Spleen (tissue), 11 donors: ENCODE data around the gene SREBF1. TPM values are rescaled to one million over a fixed set of nuclear protein-coding genes. Genes with fewer than 3 reads are reported as not detected.

Experiments
- DNase-seq: peaks from one replicate; pipeline ENCODE4 v3.0.0-alpha.2; 2020
- H3K27ac ChIP-seq, 8 donors: fragments of 200-600 bp; sonication (generic) in 7 of 8; 1 replicate in 4 of 8; 2 replicates in 4 of 8; pipeline versions ENCODE4 v1.5.0 to v1.8.0; 2016 to 2021; ENCODE audit warnings: inconsistent platforms in 4 of 8, mild to moderate bottlenecking in 4 of 8, moderate library complexity in 1 of 8
- H3K27me3 ChIP-seq, 7 donors: fragments of 200-600 bp; sonication (generic) in 6 of 7; replicated peaks in 1 of 7; 1 replicate in 4 of 7; 2 replicates in 3 of 7; pipeline versions ENCODE4 v1.5.0 to v1.8.0; 2016 to 2021; ENCODE audit warnings: inconsistent platforms in 3 of 7, mild to moderate bottlenecking in 1 of 7
- H3K36me3 ChIP-seq, 6 donors: fragments of 200-600 bp; sonication (generic) in 5 of 6; 1 replicate in 4 of 6; 2 replicates in 2 of 6; pipeline versions ENCODE4 v1.5.0 to v1.8.0; 2016 to 2021; ENCODE audit warnings: inconsistent platforms in 2 of 6
- H3K4me1 ChIP-seq, 6 donors: fragments of 200-600 bp; sonication (generic) in 5 of 6; 1 replicate in 3 of 6; 2 replicates in 3 of 6; pipeline versions ENCODE4 v1.5.0 to v1.8.0; 2016 to 2021; ENCODE audit warnings: inconsistent platforms in 3 of 6
- H3K4me3 ChIP-seq, 8 donors: fragments of 200-600 bp; sonication (generic) in 7 of 8; 1 replicate in 4 of 8; 2 replicates in 4 of 8; pipeline versions ENCODE4 v1.5.0 to v1.8.0; 2016 to 2021; ENCODE audit warnings: inconsistent platforms in 4 of 8, mild to moderate bottlenecking in 4 of 8, moderate library complexity in 2 of 8
- H3K9me3 ChIP-seq, 8 donors: fragments of 200-600 bp; sonication (generic) in 7 of 8; 1 replicate in 4 of 8; 2 replicates in 4 of 8; pipeline versions ENCODE4 v1.5.0 to v1.8.0; 2016 to 2021; ENCODE audit warnings: inconsistent platforms in 4 of 8
- POLR2A ChIP-seq, 3 donors: fragments of 450-650 bp; IDR thresholded peaks; one replicate each; pipeline ENCODE4 v1.5.1; 2017; ENCODE audit warnings: antibody characterized with exemption in 3 of 3, mild to moderate bottlenecking in 1 of 3
- POLR2AphosphoS5 ChIP-seq, 3 donors: sonication (generic); formaldehyde crosslinking; IDR thresholded peaks; one replicate each; pipeline ENCODE4 v1.5.1; 2017; ENCODE audit warnings: antibody characterized with exemption in 3 of 3
- WGBS, 5 donors: extraction: QIAGEN DNeasy Blood & Tissue Kit in 3 of 5; methylation state at CpG; one replicate each; pipeline versions ENCODE4 v1.1.5 to v1.1.7; 2013 to 2018; 5-methylcytosine and 5-hydroxymethylcytosine counted together
- intact Hi-C: fragments of 100-400 bp; cut with DNase I; formaldehyde crosslinking; loops from one replicate; pipeline ENCODE4 v1.15.0; 2023; ENCODE audit warnings: low total_unique reads
- polyA plus RNA-seq, 3 donors: library from polyadenylated mRNA; stranded (reverse); fragments of 200-250 nt; gene quantifications; one replicate each; pipeline ENCODE4 v1.2.1, GENCODE V29; 2013
- total RNA-seq, 7 donors: library from RNA; depleted of rRNA in 3 of 7; stranded (reverse); fragments of >200 nt in 3 of 7; fragmentation: NEBNext Ultra II Directional in 4 of 7; extraction: Animal tissue kit (Norgen Biotek cat#: 25700) in 4 of 7; gene quantifications; one replicate each; pipeline versions ENCODE4 v1.1.0 to v1.2.1, GENCODE V29; 2016 to 2021
- TF ChIP-seq, protein P1 (sequence below), 11 experiments: fragments of 200-600 bp in 7 of 11; fragments of 450-650 bp in 4 of 11; sonication (generic) in 4 of 11; IDR thresholded peaks in 8 of 11; conservative IDR thresholded peaks in 3 of 11; 1 replicate in 7 of 11; 2 replicates in 4 of 11; pipeline versions ENCODE4 v1.4.0 to v1.8.0; 2016 to 2021; ENCODE audit warnings: antibody characterized with exemption in 11 of 11, inconsistent platforms in 4 of 11, mild to moderate bottlenecking in 1 of 11
- donor health status: healthy with polysubstance abuse.
- donor health status: DM: no; HTN: no; CAD: no; lungs with moderate emphysema.
- donor health status: DM: no; HTN: no; CAD: no.
- donor health status: Bipolar disorder and iron deficiency.
- donor health status: healthy.
- donor health status: DM: no; HTN: no; CAD: no.
- donor health status: DM: yes; HTN: yes; CAD: no.

The SREBF1 gene
- total and polyA plus RNA-seq, 10 donors: 25.0 to 74.8 (median 48.0) TPM

DNA sequence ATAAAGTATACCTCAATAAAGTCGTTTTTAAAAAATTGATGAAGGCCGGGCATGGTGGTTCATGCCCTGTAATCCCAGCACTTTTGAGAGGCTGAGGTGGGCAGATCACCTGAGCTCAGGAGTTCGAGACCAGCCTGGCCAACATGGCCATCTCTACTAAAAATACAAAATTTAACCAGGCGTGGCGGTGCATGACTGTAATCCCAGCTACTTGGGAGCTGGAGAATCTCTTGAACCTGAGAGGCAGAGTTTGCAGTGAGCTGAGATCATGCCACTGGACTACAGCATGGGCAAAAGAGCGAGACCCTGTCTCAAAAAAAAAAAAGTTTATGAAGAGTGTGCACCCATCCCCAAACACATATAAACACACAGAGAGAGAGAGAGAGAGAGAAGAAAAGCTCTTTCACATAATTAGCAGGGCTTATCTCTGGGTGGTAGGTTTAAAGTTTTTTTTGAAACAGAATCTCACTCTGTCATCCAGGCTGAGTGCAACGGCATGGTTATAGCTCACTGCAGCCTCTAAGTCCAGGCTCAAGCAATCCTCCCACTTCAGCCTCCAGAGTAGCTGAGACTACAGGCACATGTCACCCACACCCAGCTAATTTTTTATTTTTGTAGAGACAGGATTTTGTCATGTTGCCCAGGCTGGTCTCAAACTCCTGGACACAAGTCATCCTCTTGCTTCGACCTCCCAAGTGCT lies 3.0 kb downstream of the SREBF1 start:
- TF ChIP-seq, protein P1, sequence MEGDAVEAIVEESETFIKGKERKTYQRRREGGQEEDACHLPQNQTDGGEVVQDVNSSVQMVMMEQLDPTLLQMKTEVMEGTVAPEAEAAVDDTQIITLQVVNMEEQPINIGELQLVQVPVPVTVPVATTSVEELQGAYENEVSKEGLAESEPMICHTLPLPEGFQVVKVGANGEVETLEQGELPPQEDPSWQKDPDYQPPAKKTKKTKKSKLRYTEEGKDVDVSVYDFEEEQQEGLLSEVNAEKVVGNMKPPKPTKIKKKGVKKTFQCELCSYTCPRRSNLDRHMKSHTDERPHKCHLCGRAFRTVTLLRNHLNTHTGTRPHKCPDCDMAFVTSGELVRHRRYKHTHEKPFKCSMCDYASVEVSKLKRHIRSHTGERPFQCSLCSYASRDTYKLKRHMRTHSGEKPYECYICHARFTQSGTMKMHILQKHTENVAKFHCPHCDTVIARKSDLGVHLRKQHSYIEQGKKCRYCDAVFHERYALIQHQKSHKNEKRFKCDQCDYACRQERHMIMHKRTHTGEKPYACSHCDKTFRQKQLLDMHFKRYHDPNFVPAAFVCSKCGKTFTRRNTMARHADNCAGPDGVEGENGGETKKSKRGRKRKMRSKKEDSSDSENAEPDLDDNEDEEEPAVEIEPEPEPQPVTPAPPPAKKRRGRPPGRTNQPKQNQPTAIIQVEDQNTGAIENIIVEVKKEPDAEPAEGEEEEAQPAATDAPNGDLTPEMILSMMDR (IDR thresholded peaks at IDR 0.05 in 8 of 11, conservative IDR thresholded peaks at IDR 0.05 in 3 of 11): no peak
- no peak for TF ChIP-seq POLR2A (IDR thresholded peaks at IDR 0.05)
- TF ChIP-seq POLR2AphosphoS5 (IDR thresholded peaks at IDR 0.05): no peak
- DNase-seq: no peak
- WGBS, 5 donors: 72 to 78% (median 74%) methylated on average over 8 of the region's 8 CpGs
- no peaks in the 10 kb centered on the region for H3K27me3 ChIP-seq
- H3K4me3 ChIP-seq: no peak overlapping the region
- H3K27ac ChIP-seq: peak overlapping the region in 4 of 8 donors; percentile 97 to 99 (median 98)
- no peaks in the 10 kb centered on the region for H3K9me3 ChIP-seq
- H3K36me3 ChIP-seq: peaks cover 0 to 17% (median 0%) of the 10 kb centered on the region in 6 donors
- intact Hi-C loops: no loop called here
- peaks cover 40 to 92% (median 65%) of the 10 kb centered on the region in 6 donors for H3K4me1 ChIP-seq

DNA sequence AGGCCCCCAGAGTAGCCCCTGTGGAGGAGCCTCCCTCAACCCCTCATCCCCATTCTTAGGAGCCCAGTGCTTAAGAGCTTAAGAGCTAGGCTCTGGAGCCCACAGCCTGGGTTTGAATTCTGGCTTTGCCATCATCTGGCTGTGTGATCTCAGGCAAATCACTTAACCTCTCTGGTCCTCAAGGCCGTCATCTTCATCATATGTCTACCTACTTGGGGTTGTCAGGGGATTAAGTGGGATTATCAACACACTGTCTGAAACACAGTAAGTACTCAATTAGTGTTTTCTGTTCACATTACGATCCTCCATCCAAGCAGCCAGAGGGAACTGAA lies 4.8 kb downstream of the SREBF1 start:
- Histone ChIP-seq H3K36me3 (peaks cover 0 to 30% (median 2%) of the 10 kb centered on the region in 6 donors), H3K27me3 (no peaks in the 10 kb centered on the region), H3K4me3 (no peak overlapping the region), H3K9me3 (no peaks in the 10 kb centered on the region), H3K4me1 (peaks cover 23 to 92% (median 49%) of the 10 kb centered on the region in 6 donors), H3K27ac (no peak overlapping the region)
- no peak for TF ChIP-seq POLR2A (IDR thresholded peaks at IDR 0.05)
- TF ChIP-seq, protein P1 (IDR thresholded peaks at IDR 0.05 in 8 of 11, conservative IDR thresholded peaks at IDR 0.05 in 3 of 11): no peak
- TF ChIP-seq POLR2AphosphoS5 (IDR thresholded peaks at IDR 0.05): no peak
- WGBS, 5 donors: 85 to 100% (median 93%) methylated on average over 2 of the region's 2 CpGs
- no peak for DNase-seq
- intact Hi-C loops: no loop called here

DNA sequence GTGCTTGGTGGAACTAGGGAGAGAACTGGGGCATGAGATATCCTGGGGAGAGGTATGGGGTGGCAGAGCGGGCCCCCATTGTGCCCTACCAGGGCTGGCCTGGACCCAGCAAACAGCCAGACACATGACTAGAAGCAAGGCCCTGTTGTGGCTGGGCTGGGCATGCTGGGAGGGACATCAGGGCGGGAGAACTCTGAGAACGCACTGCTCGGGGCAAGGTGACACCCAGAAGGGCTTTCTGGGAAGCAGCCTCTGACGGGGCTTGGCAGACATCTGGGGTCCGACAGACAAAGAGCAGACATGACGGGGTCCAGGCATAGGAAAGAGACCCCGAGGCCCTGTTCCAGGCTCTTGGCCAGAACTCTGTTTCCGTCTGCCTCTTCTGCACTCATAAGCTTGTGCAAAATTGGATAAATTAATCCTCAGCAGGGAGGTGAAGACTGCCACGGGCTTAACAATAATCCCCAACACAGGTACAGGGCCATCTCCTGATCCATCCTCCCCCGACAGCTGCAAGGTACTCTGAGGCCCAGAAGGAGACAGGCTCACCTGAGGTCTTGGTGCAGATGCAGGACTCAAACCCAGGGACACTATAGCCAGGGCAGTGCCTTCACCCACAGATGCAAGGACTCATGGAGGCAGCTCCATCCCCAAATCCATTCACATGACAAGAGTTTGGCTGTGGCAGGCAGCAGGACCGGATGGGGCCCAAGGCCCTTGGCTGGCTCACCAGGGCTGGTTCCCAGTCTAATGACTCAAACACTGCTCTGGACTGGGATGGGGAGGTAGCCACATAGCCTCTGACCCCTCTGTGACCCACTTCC lies 5.4 kb downstream of the SREBF1 start:
- H3K4me1 ChIP-seq: peaks cover 21 to 93% (median 52%) of the 10 kb centered on the region in 6 donors
- no peak overlapping the region for H3K4me3 ChIP-seq
- DNase-seq: no peak
- H3K9me3 ChIP-seq: no peaks in the 10 kb centered on the region
- intact Hi-C loops: no loop called here
- no peaks in the 10 kb centered on the region for H3K27me3 ChIP-seq
- peaks cover 0 to 30% (median 2%) of the 10 kb centered on the region in 6 donors for H3K36me3 ChIP-seq
- no peak overlapping the region for H3K27ac ChIP-seq
- TF ChIP-seq, protein P1 (IDR thresholded peaks at IDR 0.05 in 8 of 11, conservative IDR thresholded peaks at IDR 0.05 in 3 of 11): no peak
- TF ChIP-seq POLR2AphosphoS5 (IDR thresholded peaks at IDR 0.05): no peak
- TF ChIP-seq POLR2A (IDR thresholded peaks at IDR 0.05): no peak
- WGBS, 5 donors: 77 to 91% (median 89%) methylated on average over 10 to 12 of the region's 12 CpGs

DNA sequence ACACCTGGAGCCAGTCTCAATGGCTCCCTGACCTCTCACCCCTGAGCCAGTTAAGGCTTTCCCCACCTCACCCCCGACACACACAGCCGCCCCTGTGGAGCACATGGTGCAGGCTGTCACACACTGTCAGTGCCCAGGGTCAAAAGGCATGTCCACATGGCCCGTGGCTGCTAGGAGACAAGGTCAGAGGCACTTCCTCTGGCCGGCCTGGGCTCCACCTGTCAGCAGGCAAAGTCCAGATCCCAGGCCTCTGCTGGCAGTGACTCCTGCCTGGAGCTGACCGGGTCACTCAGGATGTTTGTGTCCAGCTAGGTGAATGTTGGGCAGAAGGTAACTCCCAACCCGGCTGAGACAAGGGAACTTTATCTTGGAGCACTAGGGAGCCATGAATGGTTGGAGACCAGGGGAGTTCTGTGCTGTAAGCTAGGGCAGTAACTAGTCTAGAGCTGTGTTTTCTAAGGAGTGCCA lies 6.0 kb downstream of the SREBF1 start:
- 56 to 69% (median 65%) methylated on average over 5 to 6 of the region's 6 CpGs for WGBS, 5 donors
- Histone ChIP-seq H3K9me3 (no peaks in the 10 kb centered on the region), H3K27ac (no peak overlapping the region), H3K27me3 (no peaks in the 10 kb centered on the region), H3K36me3 (peaks cover 0 to 30% (median 2%) of the 10 kb centered on the region in 6 donors), H3K4me3 (no peak overlapping the region), H3K4me1 (peaks cover 18 to 96% (median 55%) of the 10 kb centered on the region in 6 donors)
- no peak for DNase-seq
- intact Hi-C loops: no loop called here
- no peak for TF ChIP-seq POLR2A (IDR thresholded peaks at IDR 0.05)
- TF ChIP-seq POLR2AphosphoS5 (IDR thresholded peaks at IDR 0.05): peak in 2 of 3 donors; percentile 25 to 44
